Measurements from ENCODE around the gene MYL6B.
"Not testable (repeated sequence)": the region's sequence is repeated elsewhere in the genome, so short reads cannot be mapped to it uniquely, and the experiment has no call there.

Gene MYL6B

GRCh38 chr12:56165369-56165768, 13.0 kb downstream of the MYL6B start:
- no peak for DNase-seq (ENCODE audit: low read depth)

GRCh38 chr12:56169229-56169759, 16.9 kb downstream of the MYL6B start:
- no peak for DNase-seq (ENCODE audit: low read depth)

GRCh38 chr12:56172839-56173238, 20.5 kb downstream of the MYL6B start:
- DNase-seq (ENCODE audit: low read depth): no peak

GRCh38 chr12:56178347-56178746, 26.0 kb downstream of the MYL6B start:
- no peak for DNase-seq (ENCODE audit: low read depth)

- DNase-seq (ENCODE audit: low read depth): no peak
These were observed 34.6 kb downstream of the MYL6B start for GRCh38 chr12:56186957-56187356.

GRCh38 chr12:56188131-56188777, 35.9 kb downstream of the MYL6B start:
- DNase-seq (ENCODE audit: low read depth): no peak

- no peak for DNase-seq (ENCODE audit: low read depth)
These were observed 36.4 kb downstream of the MYL6B start for GRCh38 chr12:56188778-56189098.

- peak; percentile 77 for DNase-seq (ENCODE audit: low read depth)
These were observed 36.9 kb downstream of the MYL6B start, which contains the start of gene SMARCC2 for GRCh38 chr12:56189099-56189917. Gene SMARCC2, minus strand, starts transcription at chr12:56189483. Its CDS starts 22 bp downstream, at chr12:56189461.

- DNase-seq (ENCODE audit: low read depth): peak; percentile 68
These were observed 37.7 kb downstream of the MYL6B start for GRCh38 chr12:56189918-56190694.

- no peak for DNase-seq (ENCODE audit: low read depth)
These were observed 38.3 kb downstream of the MYL6B start for GRCh38 chr12:56190695-56191155.

GRCh38 chr12:56192582-56192981, 40.2 kb downstream of the MYL6B start:
- DNase-seq (ENCODE audit: low read depth): no peak

- peak; percentile 69 for DNase-seq (ENCODE audit: low read depth)
These were observed 40.7 kb downstream of the MYL6B start for GRCh38 chr12:56193025-56193578.

GRCh38 chr12:56196818-56197550, 44.6 kb downstream of the MYL6B start:
- DNase-seq (ENCODE audit: low read depth): not testable (repeated sequence)

- no peak for DNase-seq (ENCODE audit: low read depth)
These were observed 45.7 kb downstream of the MYL6B start for GRCh38 chr12:56197921-56198635.

GRCh38 chr12:56198836-56199235, 46.4 kb downstream of the MYL6B start:
- DNase-seq (ENCODE audit: low read depth): no peak

GRCh38 chr12:56202366-56202765, 50.0 kb downstream of the MYL6B start:
- no peak for DNase-seq (ENCODE audit: low read depth)

GRCh38 chr12:56202838-56203237, 50.5 kb downstream of the MYL6B start:
- no peak for DNase-seq (ENCODE audit: low read depth)

- no peak for DNase-seq (ENCODE audit: low read depth)
These were observed 51.9 kb downstream of the MYL6B start for GRCh38 chr12:56204275-56204674.

- no peak for DNase-seq (ENCODE audit: low read depth)
These were observed 53.1 kb downstream of the MYL6B start for GRCh38 chr12:56205445-56205844.

- DNase-seq (ENCODE audit: low read depth): no peak
These were observed 54.2 kb downstream of the MYL6B start for GRCh38 chr12:56206452-56207166.

Data from stimulated activated CD4-positive, alpha-beta T cell treated with anti-CD3 and anti-CD28 coated beads, Interleukin-2, amount 100 ng/mL, for 4 hours (primary cell).